Measurements from ENCODE around the gene DMPK.

DMPK gene

GRCh38 chr19:45793178-45793564 lies 10.9 kb upstream of the DMPK start:
- H3K27ac ChIP-seq, result no peak overlapping the region
- TF ChIP-seq ZFX (IDR thresholded peaks at IDR 0.05; ENCODE audit: borderline replicate concordance) (no peak), CTCF (IDR thresholded peaks at IDR 0.05) (no peak)

- peak within 1 kb of the TSS; percentile 72 for H3K27ac ChIP-seq
- TF ChIP-seq ZFX (IDR thresholded peaks at IDR 0.05; ENCODE audit: borderline replicate concordance), result no peak
- TF ChIP-seq CTCF (IDR thresholded peaks at IDR 0.05), result no peak
These were observed 10.3 kb upstream of the DMPK start, which contains the start of gene DMWD for GRCh38 chr19:45792470-45793177. Gene DMWD (minus strand): TSS chr19:45792845. CDS start chr19:45792756, 89 bp downstream.

- peak overlapping the region; percentile 72 for H3K27ac ChIP-seq
- no peak for TF ChIP-seq CTCF (IDR thresholded peaks at IDR 0.05)
- TF ChIP-seq ZFX (IDR thresholded peaks at IDR 0.05; ENCODE audit: borderline replicate concordance), result no peak
These were observed 9.6 kb upstream of the DMPK start for GRCh38 chr19:45791744-45792469.

GRCh38 chr19:45790942-45791341 lies 8.7 kb upstream of the DMPK start:
- H3K27ac ChIP-seq, result 0 out of 2 replicates have a peak overlapping the region, but pooled peaks have one; percentile 18
- TF ChIP-seq ZFX (IDR thresholded peaks at IDR 0.05; ENCODE audit: borderline replicate concordance), result no peak
- no peak for TF ChIP-seq CTCF (IDR thresholded peaks at IDR 0.05)

- TF ChIP-seq ZFX (IDR thresholded peaks at IDR 0.05; ENCODE audit: borderline replicate concordance) (no peak), CTCF (IDR thresholded peaks at IDR 0.05) (no peak)
These were observed 6.9 kb upstream of the DMPK start for GRCh38 chr19:45789035-45789786.

GRCh38 chr19:45786533-45786894 lies 4.2 kb upstream of the DMPK start:
- H3K27ac ChIP-seq, result no peak overlapping the region
- TF ChIP-seq ZFX (IDR thresholded peaks at IDR 0.05; ENCODE audit: borderline replicate concordance) (no peak), CTCF (IDR thresholded peaks at IDR 0.05) (no peak)

More at GRCh38 chr19:45789035-45789786, 6.9 kb upstream of the DMPK start:
- H3K27ac ChIP-seq, result no peak overlapping the region
